Bronchial epithelial cell (primary cell): Measurements from ENCODE around the gene TP73. TPM values are rescaled to one million over a fixed set of nuclear protein-coding genes. Genes with fewer than 3 reads are reported as not detected.

ENCODE experiments used
- DNase-seq: peaks from one replicate; pipeline ENCODE4 v3.0.0-alpha.2; 2010; ENCODE audit warnings: low read depth
- FAIRE-seq: peaks from 2 replicates; lab custom pipeline; 2011; peaks lifted over from hg19 to GRCh38; lab: Jason Lieb, UNC
- H3K27me3 ChIP-seq: 2 replicates; pipeline ENCODE4 v1.5.1; 2011; ENCODE audit warnings: low read length; ENCODE audit not compliant: control insufficient read depth, insufficient read depth
- H3K36me3 ChIP-seq: 2 replicates; pipeline ENCODE4 v1.5.1; 2011; ENCODE audit warnings: low read length; ENCODE audit not compliant: control insufficient read depth, insufficient read depth
- H3K4me3 ChIP-seq: 2 replicates; pipeline ENCODE4 v1.5.1; 2011; ENCODE audit warnings: mild to moderate bottlenecking, low read depth, low read length, control low read depth
- total RNA-seq: library from RNA; depleted of rRNA; stranded (reverse); fragments of >200 nt; gene quantifications from 2 replicates; pipeline ENCODE4 v1.2.1, GENCODE V29; 2014
- TF ChIP-seq, protein P1 (sequence below): IDR thresholded peaks from 2 replicates; pipeline ENCODE4 v1.5.1; 2011; ENCODE audit warnings: mild to moderate bottlenecking, moderate library complexity, low read length, control low read depth, inconsistent platforms; ENCODE audit not compliant: insufficient read depth, severe bottlenecking

TP73 gene
- total RNA-seq, 1 donor from 2014 or later, result under 0.01 TPM

DNA sequence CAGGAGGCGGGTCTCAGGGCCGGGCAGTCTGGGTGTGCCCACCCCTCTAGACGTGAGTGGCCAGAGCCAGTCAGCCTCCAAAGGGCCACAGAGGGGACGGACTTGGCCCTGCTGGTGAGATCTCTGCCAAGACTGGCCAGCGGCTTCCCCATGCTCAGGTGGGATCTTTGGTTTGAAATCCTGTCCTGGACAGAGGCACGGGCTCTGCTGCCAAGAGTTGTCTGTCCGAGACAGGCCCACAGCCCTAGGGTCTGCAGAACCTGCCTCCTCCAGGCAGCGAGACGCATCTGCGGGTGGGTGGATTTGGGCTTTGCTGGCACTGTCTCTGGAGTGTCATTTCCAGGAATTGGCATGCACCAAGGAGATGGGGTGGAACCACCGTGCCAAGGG lies 55.6 kb downstream of the TP73 start:
- TF ChIP-seq, protein P1, sequence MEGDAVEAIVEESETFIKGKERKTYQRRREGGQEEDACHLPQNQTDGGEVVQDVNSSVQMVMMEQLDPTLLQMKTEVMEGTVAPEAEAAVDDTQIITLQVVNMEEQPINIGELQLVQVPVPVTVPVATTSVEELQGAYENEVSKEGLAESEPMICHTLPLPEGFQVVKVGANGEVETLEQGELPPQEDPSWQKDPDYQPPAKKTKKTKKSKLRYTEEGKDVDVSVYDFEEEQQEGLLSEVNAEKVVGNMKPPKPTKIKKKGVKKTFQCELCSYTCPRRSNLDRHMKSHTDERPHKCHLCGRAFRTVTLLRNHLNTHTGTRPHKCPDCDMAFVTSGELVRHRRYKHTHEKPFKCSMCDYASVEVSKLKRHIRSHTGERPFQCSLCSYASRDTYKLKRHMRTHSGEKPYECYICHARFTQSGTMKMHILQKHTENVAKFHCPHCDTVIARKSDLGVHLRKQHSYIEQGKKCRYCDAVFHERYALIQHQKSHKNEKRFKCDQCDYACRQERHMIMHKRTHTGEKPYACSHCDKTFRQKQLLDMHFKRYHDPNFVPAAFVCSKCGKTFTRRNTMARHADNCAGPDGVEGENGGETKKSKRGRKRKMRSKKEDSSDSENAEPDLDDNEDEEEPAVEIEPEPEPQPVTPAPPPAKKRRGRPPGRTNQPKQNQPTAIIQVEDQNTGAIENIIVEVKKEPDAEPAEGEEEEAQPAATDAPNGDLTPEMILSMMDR, result no peak
- H3K27me3 ChIP-seq, result peaks cover 5% of the 10 kb centered on the region
- no peaks in the 10 kb centered on the region for H3K36me3 ChIP-seq
- H3K4me3 ChIP-seq, result peak overlapping the region; percentile 31
- DNase-seq (no peak), FAIRE-seq (no peak)

DNA sequence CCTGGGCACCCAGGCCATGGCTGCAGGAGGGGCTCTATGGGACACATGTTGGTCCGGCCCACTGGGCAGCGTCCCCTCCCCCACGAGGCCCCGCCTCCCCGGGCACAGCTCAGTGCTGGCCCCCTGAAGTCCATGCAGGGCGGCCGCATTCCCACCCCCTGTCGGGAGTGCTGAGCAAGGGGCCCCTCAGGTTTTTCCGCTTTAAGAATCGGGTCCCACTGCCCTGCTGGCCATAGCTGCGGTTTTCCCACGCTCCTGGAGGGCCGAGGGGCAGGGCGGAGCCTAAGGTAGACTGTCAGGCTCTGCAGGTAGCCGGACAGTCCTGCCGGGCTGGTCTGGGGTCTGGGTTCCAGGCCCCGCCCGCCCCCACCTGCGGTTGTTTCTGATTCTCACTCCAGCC lies 56.5 kb downstream of the TP73 start:
- DNase-seq (no peak), FAIRE-seq (no peak)
- Histone ChIP-seq H3K36me3 (no peaks in the 10 kb centered on the region), H3K4me3 (peak overlapping the region; percentile 31), H3K27me3 (peaks cover 5% of the 10 kb centered on the region)
- TF ChIP-seq, protein P1, result no peak

DNA sequence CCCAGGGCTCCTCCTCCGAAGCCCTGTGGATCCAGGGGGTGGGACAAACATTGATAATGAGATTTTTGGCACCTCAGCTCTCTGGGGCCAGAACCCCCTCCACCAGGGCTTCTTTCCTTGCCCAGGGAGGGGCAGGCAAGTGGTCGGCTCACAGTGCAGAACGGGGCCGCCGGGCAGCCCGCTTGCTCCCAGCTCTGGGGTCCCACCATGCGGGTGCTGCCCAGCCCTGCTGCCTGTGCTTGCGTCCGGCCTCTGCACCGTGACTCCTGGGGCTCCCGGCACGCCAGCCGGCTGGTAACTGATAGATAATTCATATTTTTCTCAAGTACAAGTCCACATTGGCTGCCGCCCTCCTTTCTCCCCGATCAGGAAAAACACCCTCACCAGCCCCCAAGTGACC lies 57.9 kb downstream of the TP73 start:
- no peak for DNase-seq
- no peaks in the 10 kb centered on the region for H3K36me3 ChIP-seq
- peaks cover 5% of the 10 kb centered on the region for H3K27me3 ChIP-seq
- FAIRE-seq, result no peak
- TF ChIP-seq, protein P1, result no peak
- H3K4me3 ChIP-seq, result no peak overlapping the region

DNA sequence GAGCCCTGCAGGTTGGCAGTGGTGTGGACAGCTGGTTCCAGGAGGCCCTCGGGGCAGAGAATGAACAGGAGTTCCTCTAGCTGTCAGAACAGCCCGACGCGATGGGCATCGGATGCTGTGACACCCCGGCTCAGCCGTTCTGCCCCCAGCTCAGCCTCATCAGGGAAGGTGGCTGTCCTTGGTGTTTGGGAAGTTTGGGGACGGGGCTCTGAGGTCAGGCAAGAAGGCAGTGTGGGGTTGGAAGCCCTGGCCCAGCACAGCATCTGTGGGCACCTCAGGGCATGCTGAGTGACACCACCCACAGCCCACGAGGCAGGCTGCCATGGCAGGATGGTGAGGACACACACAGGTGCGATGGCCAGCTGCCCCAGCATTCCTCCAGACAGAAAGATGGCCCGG lies 59.1 kb downstream of the TP73 start:
- DNase-seq (no peak), FAIRE-seq (peak; percentile 23)
- Histone ChIP-seq H3K27me3 (peaks cover 5% of the 10 kb centered on the region), H3K4me3 (no peak overlapping the region), H3K36me3 (no peaks in the 10 kb centered on the region)
- TF ChIP-seq, protein P1, result no peak

DNA sequence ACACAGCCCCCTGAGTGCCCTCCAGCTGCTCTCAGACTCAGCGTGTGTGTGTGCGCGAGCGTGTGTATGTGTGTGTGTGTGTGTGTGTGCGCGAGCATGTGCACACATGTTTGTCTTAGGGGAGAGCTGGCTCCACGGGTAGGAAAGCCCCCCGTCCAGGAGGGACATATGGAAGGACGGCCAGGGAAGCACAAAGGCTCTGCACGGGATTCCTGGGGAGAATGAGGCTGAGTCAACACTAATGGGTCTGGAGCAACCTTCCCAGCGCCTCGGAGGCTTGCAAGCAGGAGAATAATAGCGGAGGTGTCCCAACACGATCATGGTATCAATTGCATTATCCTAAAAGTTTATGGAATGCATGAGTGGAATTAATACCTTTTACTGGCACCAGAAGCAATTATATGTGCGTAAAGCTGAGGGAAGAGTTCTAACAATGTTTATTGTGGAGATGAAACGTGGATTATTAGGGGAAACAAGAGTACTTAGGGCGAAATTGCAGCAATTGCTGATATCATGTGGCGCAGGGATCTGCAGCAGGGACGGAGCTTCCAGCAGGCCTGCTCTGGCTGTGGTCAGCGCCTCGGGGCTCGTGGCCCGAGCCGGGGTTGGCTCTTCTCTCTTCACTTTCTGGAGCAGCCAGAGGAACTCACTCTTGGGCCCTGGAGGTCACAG lies 59.6 kb downstream of the TP73 start:
- FAIRE-seq, result peak; percentile 94
- Histone ChIP-seq H3K4me3 (no peak overlapping the region), H3K36me3 (no peaks in the 10 kb centered on the region), H3K27me3 (peaks cover 5% of the 10 kb centered on the region)
- peak; percentile 85 for DNase-seq
- TF ChIP-seq, protein P1, result no peak
